Hematopoietic multipotent progenitor cell treated with erythropoietin and hydrocortisone succinate and interleukin-3 and kit ligand, for 4 days (in vitro differentiated cells): ENCODE data around the gene GADL1.

ENCODE experiments used
- DNase-seq: peaks from one replicate; pipeline ENCODE4 v3.0.0-alpha.2; 2015

GADL1 gene

GRCh38 chr3:30691249-30691880 is 203.1 kb downstream of the GADL1 start:
- no peak for DNase-seq

DNA sequence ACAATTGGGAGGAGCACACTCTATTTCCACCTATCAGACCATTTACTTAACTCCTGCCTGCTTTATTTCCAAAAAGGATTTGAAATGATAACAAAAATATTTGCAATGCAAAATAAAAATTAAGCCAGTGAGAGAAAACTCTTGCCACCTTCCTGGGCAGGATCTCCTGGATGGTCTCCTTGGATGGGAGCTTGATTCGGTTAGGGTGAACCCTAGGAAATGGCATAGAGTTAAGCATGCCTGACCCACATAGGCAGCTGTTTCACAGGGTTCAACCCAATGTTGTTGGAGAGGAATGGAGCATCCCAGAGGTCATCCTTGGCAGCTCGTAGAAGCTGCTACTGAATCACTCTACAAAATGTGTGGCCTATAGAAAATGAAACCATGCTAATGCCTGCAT is 204.3 kb downstream of the GADL1 start:
- no peak for DNase-seq

DNA sequence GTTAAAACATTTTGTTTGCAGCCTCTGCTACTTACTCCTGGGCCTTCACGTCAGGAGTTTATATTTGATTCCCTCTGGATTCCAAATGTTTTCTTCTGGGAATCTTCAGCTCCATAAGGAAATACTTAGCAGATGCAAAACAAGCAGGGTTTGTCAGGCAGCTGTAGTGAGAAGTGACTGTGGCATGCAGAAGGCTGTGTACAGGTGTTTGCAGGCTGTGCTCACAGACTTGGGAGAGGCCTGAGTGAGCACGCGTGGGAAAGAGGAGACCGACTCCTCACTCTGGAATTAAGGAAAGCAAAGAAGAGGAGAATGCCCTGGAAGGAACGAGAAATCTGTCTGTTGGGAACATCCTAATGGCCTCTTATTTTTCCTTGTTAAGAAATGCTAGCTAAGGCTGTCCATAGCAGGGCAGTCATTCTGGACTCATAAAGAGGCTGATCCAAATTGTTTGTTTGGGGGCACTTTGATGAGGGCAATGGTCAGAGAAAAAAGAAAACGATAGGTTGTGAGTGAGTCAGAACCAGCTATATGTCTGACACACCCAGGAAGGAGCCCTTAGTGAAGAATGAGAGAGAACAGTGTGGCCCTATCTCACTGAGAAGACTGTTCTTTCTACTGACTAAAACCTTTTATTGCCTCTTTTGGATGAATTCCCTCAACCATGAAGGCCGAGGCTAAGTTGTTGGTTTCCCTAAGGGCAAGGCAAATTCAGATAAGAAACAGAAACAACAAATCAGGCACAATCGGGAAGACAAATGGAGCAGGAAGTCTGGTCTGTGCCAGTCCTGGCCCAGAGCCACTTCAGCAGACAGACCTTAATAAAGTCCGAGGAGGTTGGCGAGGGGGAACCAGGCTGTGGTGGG is 205.5 kb downstream of the GADL1 start:
- DNase-seq: peak; percentile 67

DNA sequence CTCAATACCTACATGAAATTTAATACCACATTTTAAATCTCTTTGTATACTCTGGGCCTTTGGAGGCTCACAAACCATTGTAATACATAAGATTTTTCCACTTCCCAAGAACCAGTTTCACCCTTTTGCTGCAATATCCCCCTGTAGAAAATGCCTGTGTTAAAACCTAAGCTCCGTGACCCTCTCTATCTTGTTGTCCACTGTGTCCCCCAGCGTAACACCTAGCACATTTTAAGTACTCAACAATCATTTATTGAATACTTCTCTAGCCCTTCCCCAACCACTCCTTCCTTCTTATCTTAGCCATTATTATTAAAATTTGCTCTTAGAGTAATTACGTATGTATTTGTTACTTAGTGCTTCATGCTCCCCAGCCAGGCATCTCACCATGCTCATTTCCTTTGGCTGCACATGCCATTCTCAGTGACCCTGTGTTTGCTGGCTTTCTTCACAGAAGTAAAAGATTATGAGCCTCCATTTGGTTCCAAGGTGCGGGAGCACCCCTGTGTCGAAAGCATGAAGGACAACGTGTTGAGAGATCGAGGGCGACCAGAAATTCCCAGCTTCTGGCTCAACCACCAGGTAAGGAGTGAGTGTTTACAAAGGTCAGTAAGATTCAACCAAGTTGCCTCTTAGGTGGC is 206.4 kb downstream of the GADL1 start:
- no peak for DNase-seq

- no peak for DNase-seq
Observed at GRCh38 chr3:30686799-30687198, 207.7 kb downstream of the GADL1 start.

DNA sequence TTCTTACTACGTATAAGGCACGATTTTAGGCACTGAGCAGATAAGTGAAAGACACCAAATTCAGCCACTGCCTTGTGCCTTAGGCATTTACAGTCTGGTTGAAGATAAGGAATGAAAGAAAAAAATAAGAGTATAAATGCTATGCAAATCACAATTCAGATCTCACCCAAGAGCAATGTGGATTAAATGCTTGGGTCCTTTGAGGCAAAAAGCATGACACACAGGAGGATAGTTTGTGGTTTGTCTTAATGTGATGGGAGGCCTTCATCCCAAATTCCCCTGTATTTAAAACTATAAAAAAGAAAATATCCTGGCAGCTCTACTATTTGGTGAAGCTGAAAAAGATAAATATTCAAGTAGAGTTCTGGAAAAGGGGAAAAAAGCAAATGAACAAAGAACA is 208.3 kb downstream of the GADL1 start:
- no peak for DNase-seq

DNA sequence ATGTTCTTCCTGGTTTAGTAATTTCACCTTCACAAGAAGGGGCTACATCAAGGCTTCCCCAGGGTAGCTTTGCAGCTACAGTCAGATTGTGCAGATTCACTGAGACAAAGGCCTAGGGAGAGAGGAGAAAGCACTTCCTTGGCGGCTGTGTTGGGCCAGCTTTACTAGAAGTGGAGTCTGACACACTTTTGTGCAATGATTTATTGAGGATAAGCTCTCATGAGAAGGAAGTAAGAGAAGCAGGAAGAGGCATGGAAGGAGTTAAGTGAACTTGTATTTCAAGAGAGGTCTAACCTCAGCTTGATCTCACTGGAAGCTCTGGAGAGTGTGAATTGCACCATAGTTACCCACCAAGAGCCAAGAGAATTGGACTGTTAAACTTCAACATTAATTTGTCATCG is 209.2 kb downstream of the GADL1 start:
- peak; percentile 31 for DNase-seq

GRCh38 chr3:30684356-30684755 is 210.1 kb downstream of the GADL1 start:
- no peak for DNase-seq

DNA sequence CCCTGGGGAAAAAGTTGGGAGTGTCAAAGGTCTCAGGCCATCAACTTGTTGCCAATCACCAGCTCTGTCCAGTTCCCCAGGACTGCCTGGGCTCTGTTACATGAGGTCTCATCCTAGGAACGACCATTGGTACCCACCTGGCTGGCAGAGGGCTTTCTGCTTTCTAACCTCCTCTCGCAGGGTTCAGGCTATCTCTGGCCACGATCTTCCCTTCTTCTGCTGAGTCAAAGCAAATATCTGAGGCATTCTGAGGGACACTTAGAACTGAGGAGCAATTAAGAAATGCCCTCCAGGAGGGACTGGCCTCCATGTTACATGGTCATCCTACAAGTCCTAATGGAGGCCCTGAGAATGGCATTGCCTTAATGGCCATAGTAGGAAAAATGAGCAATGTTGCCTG is 210.7 kb downstream of the GADL1 start:
- no peak for DNase-seq

- peak; percentile 40 for DNase-seq
Observed at GRCh38 chr3:30682434-30683155, 211.9 kb downstream of the GADL1 start.

DNA sequence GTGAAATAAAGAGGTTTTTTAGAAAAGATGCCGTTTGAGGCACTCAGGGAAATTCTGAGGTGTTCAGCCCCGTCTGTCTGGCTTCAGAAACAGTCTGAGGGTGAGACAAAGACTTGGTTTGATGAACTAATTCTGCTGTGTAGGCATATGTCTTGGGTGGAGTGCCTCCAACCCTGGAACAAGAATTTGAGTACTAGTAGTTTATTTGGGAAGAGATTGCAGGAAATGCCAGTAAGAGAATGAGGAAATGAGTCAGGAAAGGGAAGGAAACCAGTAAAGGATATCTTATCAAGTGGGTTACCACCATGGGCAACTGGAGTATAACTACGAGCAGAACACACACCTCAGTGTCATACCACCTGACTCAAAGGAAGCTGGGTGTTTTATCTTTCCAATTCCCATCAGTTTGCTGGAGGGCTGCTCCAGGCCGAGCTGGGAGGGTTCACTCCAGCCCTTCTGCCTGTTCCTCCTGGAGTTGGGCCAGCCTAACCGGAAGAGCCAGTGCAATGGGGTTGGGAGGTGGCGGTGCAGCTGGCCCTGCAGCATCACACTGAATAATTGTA is 212.7 kb downstream of the GADL1 start:
- DNase-seq: no peak

DNA sequence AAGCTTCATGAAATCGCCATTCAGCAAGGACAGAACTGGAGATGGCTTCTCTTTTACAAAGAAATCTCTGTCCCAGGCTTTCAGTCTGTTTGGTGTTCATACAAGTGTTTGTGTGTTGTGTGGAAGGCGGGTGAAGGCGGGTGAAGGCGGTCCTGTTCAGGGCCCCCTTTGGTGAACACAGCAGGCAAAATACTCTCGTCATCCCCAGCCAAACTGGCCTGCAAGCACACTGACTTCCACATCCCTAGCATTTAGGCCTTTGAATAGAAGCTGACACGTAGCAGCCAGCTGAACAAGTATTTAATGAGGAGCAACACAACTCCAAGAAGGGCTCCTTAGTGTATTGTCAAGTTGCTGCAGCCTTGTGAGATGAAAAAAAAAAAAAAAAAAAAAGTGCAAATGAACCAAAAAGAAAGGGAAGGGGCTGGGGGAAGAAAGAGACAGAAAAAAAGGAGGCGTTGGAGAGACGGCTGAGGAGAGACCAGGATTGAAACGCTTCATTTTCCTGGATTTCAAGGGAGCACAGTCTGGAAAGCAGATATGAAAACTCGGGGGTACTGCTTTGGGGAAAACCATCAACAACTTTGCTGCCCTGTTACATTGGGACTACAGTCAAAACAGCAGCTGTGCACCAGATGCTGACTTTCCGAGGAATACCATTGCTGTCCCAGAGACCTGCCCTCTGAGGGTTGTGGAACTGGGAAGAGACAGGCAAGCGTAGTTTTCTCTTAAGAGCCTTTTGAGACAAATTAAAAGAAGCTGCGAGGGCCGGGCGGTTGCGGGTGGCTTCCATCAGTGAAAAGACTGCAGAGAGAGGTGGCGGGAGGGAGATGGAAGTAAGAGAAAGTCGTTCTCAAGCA is 213.4 kb downstream of the GADL1 start:
- no peak for DNase-seq

DNA sequence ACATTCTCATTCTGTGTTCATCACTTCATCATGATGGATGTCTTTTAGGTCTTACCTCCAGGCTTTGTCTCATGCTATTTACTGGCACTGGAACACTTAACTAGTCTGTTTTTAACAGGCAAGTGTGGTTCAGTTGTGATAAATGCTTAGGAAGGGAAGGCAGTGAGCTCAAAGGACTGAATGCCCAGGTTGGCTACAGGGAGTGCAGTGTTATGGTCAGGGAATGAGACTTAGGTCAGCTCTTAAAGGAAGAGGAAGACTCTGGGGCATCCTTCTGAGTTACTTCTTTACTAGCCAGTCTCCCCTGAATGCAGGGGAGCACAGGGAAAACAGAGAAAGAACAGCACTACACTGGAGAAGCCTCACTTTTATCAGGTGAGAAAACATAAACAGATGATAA is 215.4 kb downstream of the GADL1 start:
- no peak for DNase-seq

DNA sequence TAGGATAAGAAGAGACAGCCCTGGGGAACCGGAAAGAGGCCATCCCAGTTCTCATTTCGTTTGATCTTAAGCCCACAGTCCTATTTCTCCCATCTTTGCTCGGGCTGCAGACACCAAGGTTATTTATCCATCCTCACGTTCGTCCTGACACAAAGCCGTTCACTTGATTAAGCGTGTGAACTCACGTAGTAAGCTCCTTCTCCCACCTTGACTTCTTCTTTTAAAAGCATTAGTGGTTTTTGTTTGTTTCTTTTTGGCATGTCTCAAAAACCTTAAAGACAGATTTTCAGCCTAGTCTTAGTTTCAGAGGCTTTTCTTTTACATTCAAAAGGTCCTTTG is 217.1 kb downstream of the GADL1 start:
- DNase-seq: no peak

DNA sequence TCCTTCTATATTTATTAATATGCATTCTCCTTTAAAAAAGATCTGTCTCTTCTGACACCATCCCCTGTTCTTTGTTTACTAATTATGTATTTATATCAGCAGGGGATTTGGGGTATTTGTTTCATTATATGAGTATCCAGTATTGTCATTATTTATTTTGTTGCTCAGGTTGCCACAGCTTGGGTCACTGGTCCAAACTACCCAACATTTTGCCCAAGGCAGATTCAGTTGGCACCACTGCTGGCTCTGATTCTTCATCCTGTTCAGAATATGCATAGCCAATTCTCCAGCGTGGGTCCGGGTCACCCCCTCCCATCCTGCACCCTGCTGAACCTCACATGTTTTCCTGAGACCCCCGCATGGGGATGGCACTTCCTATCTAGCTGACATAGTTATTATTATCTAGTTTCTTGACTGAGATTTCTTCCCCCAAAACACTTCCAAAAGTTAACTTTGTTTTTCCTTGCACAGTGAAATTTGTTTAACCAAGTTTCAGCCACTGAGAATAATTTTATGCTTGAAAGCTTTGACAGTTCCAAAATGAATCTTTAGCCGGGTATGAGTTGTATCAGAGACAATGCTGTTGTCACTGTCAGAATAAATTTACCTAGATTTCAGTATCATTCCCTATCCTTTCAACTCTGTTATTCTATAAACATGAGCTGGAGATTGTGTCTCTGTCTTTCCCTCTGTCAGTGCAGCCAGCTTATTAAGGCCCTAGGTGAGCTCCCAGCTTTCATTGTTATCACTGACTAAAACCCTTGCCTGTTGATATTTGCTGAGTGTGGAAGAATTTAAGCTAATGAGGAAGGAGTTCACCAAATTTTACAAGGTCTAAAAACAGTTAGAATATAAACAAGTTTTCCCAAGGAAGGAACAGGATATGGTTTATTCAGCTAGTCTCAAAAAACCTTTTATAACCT is 217.8 kb downstream of the GADL1 start:
- DNase-seq: no peak
